GM21825 (cell line): Measurements from ENCODE around the gene COL16A1.

Experiments used
- ATAC-seq: cut with Tn5 transposase; IDR thresholded peaks from one replicate; pipeline ENCODE4 v1.9.1; 2021; ENCODE audit warnings: mild to moderate bottlenecking, moderate library complexity; ENCODE audit not compliant: unreplicated experiment

Gene COL16A1

GRCh38 chr1:31651766-31652165 is 52.1 kb downstream of the COL16A1 start:
- no peak for ATAC-seq

DNA sequence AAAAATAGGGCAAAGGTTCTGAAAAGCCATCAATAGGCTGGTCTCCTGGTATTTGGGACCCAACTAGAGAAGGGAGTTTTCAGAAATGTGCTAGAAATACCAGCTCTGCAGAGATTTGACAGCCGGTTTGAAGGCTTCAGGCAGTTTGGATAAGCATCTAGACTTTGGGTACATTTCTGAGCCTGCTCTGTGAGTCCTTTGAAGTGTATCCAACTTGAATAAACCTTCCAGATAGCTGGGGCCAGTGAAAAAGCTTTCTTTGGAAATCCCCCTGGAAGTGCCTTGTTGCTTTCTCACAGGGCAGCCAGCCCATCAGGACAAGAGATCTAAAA is 52.8 kb downstream of the COL16A1 start:
- ATAC-seq, result no peak

- ATAC-seq, result no peak
Measured at GRCh38 chr1:31650161-31651088, 53.4 kb downstream of the COL16A1 start.

GRCh38 chr1:31648641-31649357 is 55.0 kb downstream of the COL16A1 start:
- ATAC-seq, result no peak

DNA sequence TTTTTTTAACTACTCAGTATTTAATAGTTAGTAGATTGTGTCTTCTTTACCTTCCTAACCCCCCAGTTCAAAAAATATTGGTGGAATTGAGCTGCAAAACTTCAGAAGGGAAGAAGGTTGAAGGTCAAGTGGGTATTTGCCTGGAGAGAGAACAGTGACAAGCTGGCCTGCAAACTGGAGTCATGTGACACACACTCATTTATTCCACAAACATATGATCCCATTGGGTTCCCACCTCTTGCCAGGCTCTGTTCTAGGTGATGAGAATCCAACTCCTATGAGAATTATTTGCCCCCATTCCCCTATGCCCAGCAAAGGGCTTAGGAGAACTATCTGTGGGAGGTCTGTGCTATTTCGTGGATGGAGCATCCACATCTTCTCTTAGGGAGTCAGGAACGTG is 55.6 kb downstream of the COL16A1 start:
- ATAC-seq, result no peak

- no peak for ATAC-seq
Measured at GRCh38 chr1:31647106-31647505, 56.7 kb downstream of the COL16A1 start.

GRCh38 chr1:31646259-31646960 is 57.4 kb downstream of the COL16A1 start:
- ATAC-seq, result no peak

GRCh38 chr1:31645274-31645568 is 58.6 kb downstream of the COL16A1 start:
- no peak for ATAC-seq

GRCh38 chr1:31644560-31645273 is 59.1 kb downstream of the COL16A1 start, which contains the start of gene PEF1:
PEF1 (minus strand) TSS chr1:31644876; CDS start chr1:31644864, 12 bp downstream.
- ATAC-seq, result peak; percentile 84

DNA sequence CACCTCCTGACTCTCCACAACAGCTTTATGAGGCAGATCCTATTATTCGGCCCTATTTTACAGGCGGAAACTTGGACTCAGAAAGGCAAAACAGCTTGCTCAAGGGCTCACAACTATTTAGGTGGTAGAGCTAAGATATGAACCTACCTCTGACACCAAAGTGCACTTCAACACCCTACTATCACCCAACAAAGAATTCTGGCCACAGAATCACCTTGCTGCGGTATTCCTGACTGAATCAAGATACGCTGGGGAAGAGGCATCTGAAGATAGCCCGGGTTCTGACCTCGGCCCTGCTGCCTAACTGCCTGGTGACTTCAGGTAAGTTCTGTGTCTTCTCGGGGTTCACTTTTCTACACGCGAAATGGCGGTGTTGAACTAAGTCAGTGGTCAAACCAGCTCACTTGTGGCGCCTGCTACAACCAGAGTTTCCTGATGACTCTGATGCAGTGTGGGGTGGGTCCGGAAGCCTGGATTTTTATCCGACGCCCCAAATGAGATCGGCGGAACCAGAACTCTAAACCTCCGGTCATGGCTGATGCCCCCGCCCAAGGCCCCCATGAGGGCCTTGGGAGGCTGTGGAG is 59.7 kb downstream of the COL16A1 start:
- peak; percentile 2 for ATAC-seq

DNA sequence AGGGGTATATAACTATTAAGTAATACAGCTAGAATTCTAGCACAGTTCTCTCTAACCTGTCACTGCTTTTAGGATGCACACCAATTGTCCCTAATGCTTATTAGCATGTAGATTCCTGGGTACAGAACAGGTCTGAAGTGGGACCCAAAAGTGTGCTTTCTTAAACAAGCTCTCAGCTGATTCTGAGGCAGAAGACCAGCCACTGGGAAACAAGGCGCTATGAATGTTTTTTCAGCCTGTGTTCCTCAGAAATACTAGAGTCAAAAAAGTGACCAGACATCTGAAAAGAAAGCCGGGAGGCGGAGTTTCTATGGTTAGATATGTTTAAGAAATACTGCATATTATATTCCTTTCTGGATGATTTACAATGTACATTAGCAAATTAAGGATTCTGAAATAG is 60.9 kb downstream of the COL16A1 start:
- no peak for ATAC-seq

GRCh38 chr1:31642366-31642765 is 61.5 kb downstream of the COL16A1 start:
- ATAC-seq, result no peak

DNA sequence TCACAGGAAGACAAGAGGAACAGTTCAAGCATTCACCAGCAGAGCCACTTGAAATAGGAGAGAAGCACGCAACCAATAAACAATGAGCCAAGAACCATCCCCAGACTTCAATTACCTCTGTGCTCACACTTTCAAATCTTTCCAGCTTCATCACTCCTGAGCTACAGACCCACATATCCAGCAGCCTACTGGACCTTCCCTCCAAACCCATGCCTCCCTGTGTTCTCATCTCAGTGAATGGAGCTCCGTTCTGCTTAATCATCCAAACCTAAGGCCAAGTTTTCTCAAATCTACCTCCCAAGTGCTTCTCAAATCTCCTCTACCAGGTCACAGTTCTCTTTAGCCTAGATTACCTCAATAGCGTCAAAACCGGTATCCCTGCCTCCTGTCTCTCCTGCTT is 62.9 kb downstream of the COL16A1 start:
- ATAC-seq, result no peak

- ATAC-seq, result no peak
Measured at GRCh38 chr1:31640179-31640578, 63.6 kb downstream of the COL16A1 start.

- ATAC-seq, result no peak
Measured at GRCh38 chr1:31639543-31639942, 64.3 kb downstream of the COL16A1 start.

DNA sequence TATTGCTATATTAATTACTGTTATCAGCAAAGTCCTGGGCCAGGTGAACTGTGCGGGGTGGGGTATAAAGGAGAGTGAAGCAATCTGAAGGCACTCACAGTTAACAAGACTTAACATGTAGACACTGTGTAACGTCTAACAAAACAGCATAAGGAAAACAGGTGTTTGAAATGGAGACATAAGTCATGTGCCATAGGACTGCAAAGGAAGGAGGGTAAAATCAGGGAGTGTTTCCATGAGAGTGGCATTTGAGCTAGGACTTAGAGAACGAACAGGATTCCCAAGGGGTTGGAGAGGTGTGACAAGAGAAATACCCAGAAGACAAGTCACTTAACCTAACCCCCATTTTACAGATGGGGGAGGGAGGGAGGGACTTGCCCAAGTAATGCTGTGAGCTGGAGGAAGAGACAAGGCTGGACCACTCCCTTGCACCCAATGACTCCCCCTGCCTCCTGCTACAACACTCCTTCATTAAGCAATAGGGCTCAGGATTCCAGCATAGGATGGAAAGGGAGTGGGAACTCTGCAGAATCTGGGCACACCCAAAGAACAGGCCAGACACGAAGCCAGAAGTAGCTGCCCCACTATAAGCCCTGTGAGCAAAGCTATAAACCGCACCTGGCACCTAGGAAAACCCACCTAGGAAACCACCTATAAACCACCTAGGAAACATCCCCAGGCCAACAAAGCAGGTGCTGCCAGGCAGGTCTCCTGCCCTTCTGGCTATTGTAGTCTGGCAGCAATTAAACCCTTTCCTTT is 65.7 kb downstream of the COL16A1 start:
- ATAC-seq, result no peak

DNA sequence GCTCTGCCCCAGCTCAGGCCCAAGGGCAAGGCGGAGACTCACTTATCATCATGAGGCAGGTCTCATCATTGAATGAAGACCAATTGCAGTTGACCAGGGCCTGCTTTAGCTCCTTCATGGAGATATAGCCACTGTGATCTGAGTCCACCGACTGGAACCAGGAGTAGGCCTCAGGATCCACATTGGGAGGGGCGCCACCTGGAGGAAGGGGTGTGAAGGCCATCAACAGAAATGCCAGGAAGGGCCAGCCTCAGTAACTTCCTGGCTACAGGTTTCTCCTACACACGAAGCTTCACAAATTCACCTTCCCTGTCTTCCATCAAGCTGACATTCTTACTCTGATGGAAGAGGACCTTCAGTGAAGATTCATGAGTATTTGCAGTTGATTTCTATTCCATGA is 70.7 kb downstream of the COL16A1 start:
- no peak for ATAC-seq

- no peak for ATAC-seq
Measured at GRCh38 chr1:31632649-31633048, 71.2 kb downstream of the COL16A1 start.

- no peak for ATAC-seq
Measured at GRCh38 chr1:31628931-31629556, 74.8 kb downstream of the COL16A1 start.
